Measurements from ENCODE around the gene VOPP1. TPM values are rescaled to one million over a fixed set of nuclear protein-coding genes. Genes with fewer than 3 reads are reported as not detected.

VOPP1 gene
- total RNA-seq, 3 donors from 2014 or later = 28.2 to 42.6 (median 40.8) TPM

- TF ChIP-seq POLR2A (IDR thresholded peaks at IDR 0.05) = no peak
- no peak for TF ChIP-seq POLR2AphosphoS5 (IDR thresholded peaks at IDR 0.05)
- TF ChIP-seq CTCF (IDR thresholded peaks at IDR 0.05) = no peak
- DNase-seq (ENCODE audit: low spot score in 2 of 2) = no peak
- H3K4me1 ChIP-seq = no peaks in the 10 kb centered on the region
- intact Hi-C loops (cut with DNase I; ENCODE audit: low total_unique reads) = no loop called here
- H3K27me3 ChIP-seq = no peaks in the 10 kb centered on the region
- H3K9me3 ChIP-seq = no peaks in the 10 kb centered on the region
- no peak overlapping the region for H3K4me3 ChIP-seq
- no peaks in the 10 kb centered on the region for H3K36me3 ChIP-seq
- no peak overlapping the region for H3K27ac ChIP-seq
Observed at GRCh38 chr7:55591282-55591931, 19.1 kb upstream of the VOPP1 start.

GRCh38 chr7:55590517-55591281 is 18.4 kb upstream of the VOPP1 start:
- TF ChIP-seq POLR2A (IDR thresholded peaks at IDR 0.05) (no peak), POLR2AphosphoS5 (IDR thresholded peaks at IDR 0.05) (no peak), CTCF (IDR thresholded peaks at IDR 0.05) (no peak)
- Histone ChIP-seq H3K4me3 (no peak overlapping the region), H3K36me3 (no peaks in the 10 kb centered on the region), H3K9me3 (no peaks in the 10 kb centered on the region), H3K27ac (no peak overlapping the region), H3K4me1 (no peaks in the 10 kb centered on the region), H3K27me3 (no peaks in the 10 kb centered on the region)
- peak in 1 of 2 donors; percentile 43 for DNase-seq (ENCODE audit: low spot score in 2 of 2)
- intact Hi-C loops (cut with DNase I; ENCODE audit: low total_unique reads) = no loop called here

GRCh38 chr7:55589905-55590304 is 17.6 kb upstream of the VOPP1 start:
- DNase-seq (ENCODE audit: low spot score in 2 of 2) = no peak
- intact Hi-C loops (cut with DNase I; ENCODE audit: low total_unique reads) = no loop called here
- Histone ChIP-seq H3K27me3 (no peaks in the 10 kb centered on the region), H3K4me1 (no peaks in the 10 kb centered on the region), H3K4me3 (no peak overlapping the region), H3K36me3 (no peaks in the 10 kb centered on the region), H3K27ac (no peak overlapping the region), H3K9me3 (no peaks in the 10 kb centered on the region)
- TF ChIP-seq POLR2AphosphoS5 (IDR thresholded peaks at IDR 0.05) (no peak), CTCF (IDR thresholded peaks at IDR 0.05) (no peak), POLR2A (IDR thresholded peaks at IDR 0.05) (no peak)

GRCh38 chr7:55588976-55589604 is 16.8 kb upstream of the VOPP1 start:
- no peaks in the 10 kb centered on the region for H3K9me3 ChIP-seq
- no peak for TF ChIP-seq POLR2A (IDR thresholded peaks at IDR 0.05)
- no peak for TF ChIP-seq POLR2AphosphoS5 (IDR thresholded peaks at IDR 0.05)
- TF ChIP-seq CTCF (IDR thresholded peaks at IDR 0.05) = no peak
- no peaks in the 10 kb centered on the region for H3K36me3 ChIP-seq
- no peaks in the 10 kb centered on the region for H3K4me1 ChIP-seq
- intact Hi-C loops (cut with DNase I; ENCODE audit: low total_unique reads) = no loop called here
- no peaks in the 10 kb centered on the region for H3K27me3 ChIP-seq
- DNase-seq (ENCODE audit: low spot score in 2 of 2) = peak in 1 of 2 donors; percentile 45
- H3K27ac ChIP-seq = no peak overlapping the region
- H3K4me3 ChIP-seq = no peak overlapping the region

- Histone ChIP-seq H3K4me3 (no peak overlapping the region), H3K9me3 (no peaks in the 10 kb centered on the region), H3K27ac (no peak overlapping the region), H3K27me3 (no peaks in the 10 kb centered on the region), H3K4me1 (no peaks in the 10 kb centered on the region), H3K36me3 (no peaks in the 10 kb centered on the region)
- DNase-seq (ENCODE audit: low spot score in 2 of 2) = peak in 1 of 2 donors; percentile 33
- TF ChIP-seq POLR2A (IDR thresholded peaks at IDR 0.05) (no peak), POLR2AphosphoS5 (IDR thresholded peaks at IDR 0.05) (no peak), CTCF (IDR thresholded peaks at IDR 0.05) (no peak)
- intact Hi-C loops (cut with DNase I; ENCODE audit: low total_unique reads) = no loop called here
Observed at GRCh38 chr7:55588379-55588699, 16.0 kb upstream of the VOPP1 start.
